SK-N-SH (cell line): ENCODE data around the gene AGXT2. TPM values are rescaled to one million over a fixed set of nuclear protein-coding genes. Genes with fewer than 3 reads are reported as not detected.

Experiments used
- CTCF ChIA-PET: fragments of 300-600, 350-600 bp; formaldehyde crosslinking; extraction: SDS; loops from one replicate; lab custom pipeline; 2021; lab: Yijun Ruan, JAX
- POLR2A ChIA-PET: fragments of 350-600 bp; sonication (Branson Sonifier 250); formaldehyde crosslinking; extraction: SDS; loops from one replicate; lab custom pipeline; 2020; ENCODE audit warnings: antibody characterized with exemption, inconsistent platforms; lab: Yijun Ruan, JAX
- DNase-seq: peaks from one replicate; pipeline ENCODE4 v3.0.0; 2012
- H2AFZ ChIP-seq: fragments of 200-600 bp; sonication (generic); 2 replicates; pipeline ENCODE4 v1.8.1; 2016; ENCODE audit warnings: antibody characterized with exemption, mild to moderate bottlenecking, low read depth
- H3F3A ChIP-seq: fragments of 200-600 bp; sonication (generic); replicated peaks from 2 replicates; pipeline ENCODE3; 2016; ENCODE audit warnings: antibody characterized with exemption, mild to moderate bottlenecking; ENCODE audit not compliant: insufficient read depth
- H3K27ac ChIP-seq, 2 experiments: fragments of 200-500 bp in 1 of 2; fragments of 200-600 bp in 1 of 2; sonication (Bioruptor generic) in 1 of 2; sonication (generic), shearing (Covaris generic) in 1 of 2; 2 replicates each; pipeline versions ENCODE4 v1.5.1 to v1.6.1; 2014 to 2016; ENCODE audit warnings: low read depth in 2 of 2, inconsistent platforms in 1 of 2, low read length in 1 of 2, mild to moderate bottlenecking in 1 of 2, mixed read lengths in 1 of 2
- H3K27me3 ChIP-seq: fragments of 200-600 bp; sonication (generic), shearing (Covaris generic); 2 replicates; pipeline ENCODE4 v1.6.1; 2016; ENCODE audit warnings: mixed run types; ENCODE audit not compliant: insufficient read depth
- H3K36me3 ChIP-seq, 2 experiments: fragments of 200-500 bp in 1 of 2; fragments of 200-600 bp in 1 of 2; sonication (Bioruptor generic) in 1 of 2; sonication (generic) in 1 of 2; replicated peaks in 1 of 2; 2 replicates each; pipeline versions ENCODE3 to v1.5.1; 2014 to 2016; ENCODE audit warnings: low read length in 1 of 2, mild to moderate bottlenecking in 1 of 2; ENCODE audit not compliant: insufficient read depth in 2 of 2, control insufficient read depth in 1 of 2
- H3K4me1 ChIP-seq, 2 experiments: fragments of 200-500 bp in 1 of 2; fragments of 200-600 bp in 1 of 2; sonication (Bioruptor generic) in 1 of 2; sonication (generic), shearing (Covaris generic) in 1 of 2; 2 replicates each; pipeline versions ENCODE4 v1.5.1 to v1.6.1; 2014 to 2016; ENCODE audit warnings: low read depth in 1 of 2, low read length in 1 of 2, mixed run types in 1 of 2; ENCODE audit not compliant: insufficient read depth in 2 of 2, control insufficient read depth in 1 of 2
- H3K4me2 ChIP-seq: fragments of 200-600 bp; sonication (generic), shearing (Covaris generic); 2 replicates; pipeline ENCODE4 v1.6.1; 2017; ENCODE audit warnings: mixed run types
- H3K4me3 ChIP-seq, 2 experiments: fragments of 200-500 bp in 1 of 2; fragments of 200-600 bp in 1 of 2; sonication (Bioruptor generic) in 1 of 2; sonication (generic), shearing (Covaris generic) in 1 of 2; 2 replicates each; pipeline versions ENCODE4 v1.5.1 to v1.8.1; 2014 to 2016; ENCODE audit warnings: low read depth in 2 of 2, inconsistent platforms in 1 of 2, low read length in 1 of 2, mild to moderate bottlenecking in 1 of 2, mixed read lengths in 1 of 2, moderate library complexity in 1 of 2
- H3K79me2 ChIP-seq: fragments of 200-600 bp; sonication (generic); 2 replicates; pipeline ENCODE4 v1.8.1; 2017; ENCODE audit warnings: mild to moderate bottlenecking; ENCODE audit not compliant: insufficient read depth
- H3K9ac ChIP-seq: fragments of 200-600 bp; sonication (generic); 2 replicates; pipeline ENCODE4 v1.6.1; 2017; ENCODE audit warnings: mixed run types
- H3K9me2 ChIP-seq: fragments of 200-600 bp; sonication (generic); 2 replicates; pipeline ENCODE4 v1.6.1; 2017; ENCODE audit warnings: mixed run types
- H3K9me3 ChIP-seq: fragments of 200-600 bp; sonication (generic); 2 replicates; pipeline ENCODE4 v1.6.1; 2017; ENCODE audit warnings: mixed run types, mild to moderate bottlenecking, moderate library complexity
- H4K20me1 ChIP-seq: fragments of 200-600 bp; sonication (generic); 2 replicates; pipeline ENCODE4 v1.6.1; 2017; ENCODE audit warnings: mild to moderate bottlenecking, mixed run types; ENCODE audit not compliant: insufficient read depth
- CHD2 ChIP-seq: fragments of 150-350 bp; IDR thresholded peaks from 2 replicates; pipeline ENCODE4 v1.6.1; 2018; ENCODE audit warnings: low read length; ENCODE audit not compliant: partially characterized antibody
- ELF1 ChIP-seq: IDR thresholded peaks from 2 replicates; pipeline ENCODE4 v1.4.0; 2012
- EZH2phosphoT487 ChIP-seq: fragments of 200-600 bp; sonication (generic); IDR thresholded peaks from 2 replicates; pipeline ENCODE4 v1.6.1; 2017; ENCODE audit warnings: low read depth, mixed run types, mild to moderate bottlenecking, antibody characterized with exemption, moderate library complexity, borderline replicate concordance
- GATA2 ChIP-seq: sonication (generic); formaldehyde crosslinking; IDR thresholded peaks from 2 replicates; pipeline ENCODE4 v1.5.0; 2020; ENCODE audit warnings: mild to moderate bottlenecking, missing genetic modification reagents
- JUND ChIP-seq: IDR thresholded peaks from 2 replicates; pipeline ENCODE4 v1.4.0; 2012
- NFIC ChIP-seq: IDR thresholded peaks from 2 replicates; pipeline ENCODE4 v1.4.0; 2012; ENCODE audit warnings: borderline replicate concordance
- REST ChIP-seq: IDR thresholded peaks from 2 replicates; pipeline ENCODE4 v1.6.1; 2012; ENCODE audit warnings: mild to moderate bottlenecking, low read depth, low read length, moderate library complexity
- RFX5 ChIP-seq: IDR thresholded peaks from 2 replicates; pipeline ENCODE4 v1.6.1; 2012; ENCODE audit warnings: mild to moderate bottlenecking, improper control_type of control experiment, low read length
- USF2 ChIP-seq: fragments of 150-350 bp; IDR thresholded peaks from 2 replicates; pipeline ENCODE4 v1.6.1; 2017; ENCODE audit warnings: antibody characterized with exemption, low read length, low read depth, borderline replicate concordance
- WGBS: methylation state at CpG from one replicate; pipeline ENCODE4 v1.1.6; 2017; ENCODE audit warnings: low lambda C conversion rate; 5-methylcytosine and 5-hydroxymethylcytosine counted together
- polyA plus RNA-seq, 3 experiments: library from polyadenylated mRNA; depleted of rRNA; stranded (reverse); fragments of >200 nt; gene quantifications; 2 replicates each; pipeline ENCODE4 v1.2.3, GENCODE V29; 2012
- TF ChIP-seq, protein P1 (sequence below): fragments of 150-350 bp; IDR thresholded peaks from 2 replicates; pipeline ENCODE4 v1.6.1; 2016; ENCODE audit warnings: mild to moderate bottlenecking, low read depth, low read length

Gene AGXT2
- polyA plus RNA-seq, 1 of the 3 experiments (the other 2 are of a cell fraction): not detected

- Histone ChIP-seq H3K27ac (no peak overlapping the region), H3K4me1 (no peaks in the 10 kb centered on the region), H4K20me1 (no peaks in the 10 kb centered on the region), H3K9me3 (no peaks in the 10 kb centered on the region), H2AFZ (no peak overlapping the region), H3K27me3 (peaks cover 7% of the 10 kb centered on the region), H3K79me2 (no peaks in the 10 kb centered on the region), H3F3A (no peaks in the 10 kb centered on the region), H3K4me2 (no peak overlapping the region), H3K4me3 (no peak overlapping the region), H3K9ac (no peak overlapping the region), H3K36me3 (no peaks in the 10 kb centered on the region), H3K9me2 (no peaks in the 10 kb centered on the region)
- ChIA-PET CTCF (no interaction called here), POLR2A (no interaction called here)
- 13% methylated on average over 4 of the region's 4 CpGs for WGBS
- no peak for DNase-seq
- no peak for TF ChIP-seq EZH2phosphoT487
- no peak for TF ChIP-seq RFX5
- no peak for TF ChIP-seq ELF1
- no peak for TF ChIP-seq NFIC
Measured at GRCh38 chr5:34978681-34979080, 69.1 kb downstream of the AGXT2 start.

DNA sequence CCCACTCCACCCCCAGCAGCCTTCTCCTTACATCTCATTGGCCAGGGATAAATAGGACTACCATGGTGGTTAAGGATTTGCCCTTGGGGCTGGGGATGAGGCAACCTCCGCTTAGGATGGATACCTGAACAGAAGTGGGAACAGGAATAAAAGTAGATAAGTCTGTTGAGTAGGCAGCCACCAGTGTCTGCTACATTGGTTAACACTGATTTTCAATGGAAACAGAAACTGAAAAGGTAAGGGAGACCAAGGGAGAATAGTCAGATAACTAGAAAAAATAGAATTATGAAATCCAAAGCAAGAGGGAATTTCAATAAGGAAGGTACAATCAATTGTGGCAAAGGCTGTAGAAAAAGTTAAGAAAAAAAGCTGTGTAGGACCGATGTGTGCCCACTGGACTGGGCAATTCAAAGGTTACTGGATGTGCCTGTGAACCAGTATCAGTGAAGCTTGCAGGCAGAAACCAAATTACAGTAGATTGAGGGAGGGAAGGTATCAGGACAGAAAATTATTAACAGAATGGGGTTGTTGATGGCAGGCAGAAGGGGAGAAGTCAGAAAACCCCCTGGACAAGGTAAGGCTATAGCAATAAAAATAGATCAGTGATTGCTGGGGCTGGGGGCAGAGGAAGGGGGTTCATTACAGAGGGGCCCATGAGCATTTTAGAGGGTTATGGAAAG lies 69.7 kb downstream of the AGXT2 start:
- H3K79me2 ChIP-seq: no peaks in the 10 kb centered on the region
- 29% methylated on average over 2 of the region's 2 CpGs for WGBS
- ChIA-PET POLR2A (no interaction called here), CTCF (interaction anchor here (1.3 kb wide), 1 partner anchor 20 kb away, joined by 4 read pairs; no protein-coding TSS in a partner anchor)
- no peak overlapping the region for H3K4me2 ChIP-seq
- no peaks in the 10 kb centered on the region for H3K4me1 ChIP-seq
- H3K9ac ChIP-seq: no peak overlapping the region
- no peaks in the 10 kb centered on the region for H3F3A ChIP-seq
- no peaks in the 10 kb centered on the region for H3K36me3 ChIP-seq
- H3K27me3 ChIP-seq: peaks cover 7% of the 10 kb centered on the region
- no peaks in the 10 kb centered on the region for H3K9me2 ChIP-seq
- TF ChIP-seq REST (no peak), EZH2phosphoT487 (no peak), GATA2 (CRISPR knock-in tag) (no peak), ELF1 (no peak), USF2 (no peak), CHD2 (no peak), JUND (no peak)
- TF ChIP-seq, protein P1, sequence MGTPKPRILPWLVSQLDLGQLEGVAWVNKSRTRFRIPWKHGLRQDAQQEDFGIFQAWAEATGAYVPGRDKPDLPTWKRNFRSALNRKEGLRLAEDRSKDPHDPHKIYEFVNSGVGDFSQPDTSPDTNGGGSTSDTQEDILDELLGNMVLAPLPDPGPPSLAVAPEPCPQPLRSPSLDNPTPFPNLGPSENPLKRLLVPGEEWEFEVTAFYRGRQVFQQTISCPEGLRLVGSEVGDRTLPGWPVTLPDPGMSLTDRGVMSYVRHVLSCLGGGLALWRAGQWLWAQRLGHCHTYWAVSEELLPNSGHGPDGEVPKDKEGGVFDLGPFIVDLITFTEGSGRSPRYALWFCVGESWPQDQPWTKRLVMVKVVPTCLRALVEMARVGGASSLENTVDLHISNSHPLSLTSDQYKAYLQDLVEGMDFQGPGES: no peak
- no peaks in the 10 kb centered on the region for H3K9me3 ChIP-seq
- no peak overlapping the region for H3K4me3 ChIP-seq
- DNase-seq: no peak
- H4K20me1 ChIP-seq: no peaks in the 10 kb centered on the region
- no peak overlapping the region for H2AFZ ChIP-seq
- no peak overlapping the region for H3K27ac ChIP-seq
